Gastrocnemius medialis (tissue), 4 donors: ENCODE results near the gene CLEC18C. TPM values are rescaled to one million over a fixed set of nuclear protein-coding genes. Genes with fewer than 3 reads are reported as not detected.
"Not testable (repeated sequence)": the region's sequence is repeated elsewhere in the genome, so short reads cannot be mapped to it uniquely, and the experiment has no call there.

Experiments
- ATAC-seq, 2 donors: fragments of 150-250 bp; one replicate each; pipeline ENCODE4 v1.9.1; 2016
- DNase-seq, 2 donors: peaks; one replicate each; pipeline ENCODE4 v3.0.0-alpha.2; 2019
- H3K27ac ChIP-seq, 4 donors: fragments of 200-600 bp; sonication (generic); 1 replicate in 1 of 4; 2 replicates in 3 of 4; pipeline ENCODE4 v1.5.1; 2016 to 2018; ENCODE audit warnings: mild to moderate bottlenecking in 2 of 4, moderate library complexity in 1 of 4
- H3K27me3 ChIP-seq, 3 donors: fragments of 200-600 bp; sonication (generic) in 2 of 3; 1 replicate in 1 of 3; 2 replicates in 2 of 3; pipeline versions ENCODE4 v1.5.1 to v1.6.0; 2016 to 2019; ENCODE audit warnings: mild to moderate bottlenecking in 1 of 3, moderate library complexity in 1 of 3
- H3K36me3 ChIP-seq, 2 donors: fragments of 200-600 bp; sonication (generic) in 1 of 2; one replicate each; pipeline ENCODE4 v1.5.1; 2017 to 2018
- H3K4me1 ChIP-seq, 2 donors: fragments of 200-600 bp; sonication (generic) in 1 of 2; one replicate each; pipeline ENCODE4 v1.5.1; 2016 to 2017; ENCODE audit warnings: mild to moderate bottlenecking in 2 of 2
- H3K4me3 ChIP-seq, 4 donors: fragments of 200-600 bp; sonication (generic) in 3 of 4; 1 replicate in 1 of 4; 2 replicates in 3 of 4; pipeline ENCODE4 v1.5.1; 2016 to 2019; ENCODE audit warnings: mild to moderate bottlenecking in 2 of 4
- H3K9me3 ChIP-seq, 3 donors: fragments of 200-600 bp; sonication (generic) in 2 of 3; 1 replicate in 1 of 3; 2 replicates in 2 of 3; pipeline ENCODE4 v1.5.1; 2016 to 2019
- in situ Hi-C, 4 donors: fragments of 200-750 bp; cut with MboI; loops; one replicate each; pipeline versions ENCODE4 v1.15.0 to v1.8.0; 2017; ENCODE audit warnings: low sequenced_read_pairs in 4 of 4
- intact Hi-C: fragments of 100-400 bp; cut with DNase I; formaldehyde crosslinking; loops from one replicate; pipeline ENCODE4 v1.15.1; 2023; ENCODE audit warnings: low total_unique reads
- total RNA-seq, 4 donors: library from RNA; depleted of rRNA; stranded (reverse); fragments of >200 nt; gene quantifications; one replicate each; pipeline versions ENCODE4 v1.1.0 to v1.2.3, GENCODE V29; 2016

CLEC18C gene
- total RNA-seq, 4 donors from 2014 or later = 0.18 to 0.49 (median 0.41) TPM; not detected in 1

DNA sequence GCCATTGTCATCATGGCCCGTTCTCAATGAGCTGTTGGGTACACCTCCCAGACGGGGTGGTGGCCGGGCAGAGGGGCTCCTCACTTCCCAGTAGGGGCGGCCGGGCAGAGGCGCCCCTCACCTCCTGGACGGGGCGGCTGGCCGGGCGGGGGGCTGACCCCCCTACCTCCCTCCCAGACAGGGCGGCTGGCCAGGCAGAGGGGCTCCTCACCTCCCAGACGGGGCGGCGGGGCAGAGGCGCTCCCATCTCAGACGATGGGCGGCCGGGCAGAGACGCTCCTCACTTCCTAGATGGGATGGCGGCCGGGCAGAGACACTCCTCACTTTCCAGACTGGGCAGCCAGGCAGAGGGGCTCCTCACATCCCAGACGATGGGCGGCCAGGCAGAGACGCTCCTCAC is 51.1 kb downstream of the CLEC18C start:
- H3K27ac ChIP-seq, H3K4me3 ChIP-seq, H3K9me3 ChIP-seq, ATAC-seq, DNase-seq, H3K27me3 ChIP-seq, in situ Hi-C loops, intact Hi-C loops, H3K4me1 ChIP-seq: not testable (repeated sequence)
- peaks cover 0 to 18% of the 10 kb centered on the region in 2 donors for H3K36me3 ChIP-seq

DNA sequence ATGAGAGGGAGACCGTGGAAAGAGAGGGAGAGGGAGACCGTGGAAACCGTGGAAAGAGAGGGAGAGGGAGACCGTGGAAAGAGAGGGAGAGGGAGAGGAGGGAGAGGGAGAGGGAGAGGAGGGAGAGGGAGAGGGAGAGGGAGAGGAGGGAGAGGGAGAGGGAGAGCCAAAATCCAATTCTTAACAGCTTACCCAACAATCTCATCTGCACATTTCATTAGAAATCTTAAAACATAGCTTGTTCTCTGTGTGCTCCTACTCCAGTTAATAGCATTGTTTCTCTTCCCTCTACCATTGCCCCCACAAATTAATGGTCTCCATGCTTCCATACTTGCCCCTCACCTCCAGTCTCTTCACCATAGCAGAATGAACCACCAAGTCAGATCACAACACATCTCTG is 51.8 kb downstream of the CLEC18C start:
- H3K4me3 ChIP-seq, ATAC-seq, H3K27me3 ChIP-seq, H3K4me1 ChIP-seq, H3K9me3 ChIP-seq, in situ Hi-C loops, intact Hi-C loops, H3K27ac ChIP-seq, DNase-seq: not testable (repeated sequence)
- H3K36me3 ChIP-seq = peaks cover 0 to 15% of the 10 kb centered on the region in 2 donors

DNA sequence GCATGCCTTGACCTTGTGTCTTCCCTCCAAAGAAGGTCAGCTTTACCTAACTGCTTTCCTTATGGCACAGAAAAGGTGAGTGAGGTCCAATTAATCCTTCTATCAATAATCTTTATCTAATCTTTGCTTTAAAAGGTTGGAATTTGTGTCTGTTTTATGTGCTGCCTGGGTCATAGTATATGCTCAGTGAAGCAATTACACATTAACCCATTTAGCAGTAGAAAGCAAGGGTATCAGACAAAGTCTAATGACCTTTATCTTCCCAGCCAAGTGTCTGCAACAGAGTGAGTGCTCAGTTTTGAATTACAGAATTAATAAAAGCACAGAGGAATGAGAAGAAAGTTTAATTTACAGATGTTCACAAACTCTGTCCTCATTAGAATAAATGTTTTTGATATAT is 52.4 kb downstream of the CLEC18C start:
- ATAC-seq, H3K4me3 ChIP-seq, in situ Hi-C loops, H3K27me3 ChIP-seq, DNase-seq, H3K27ac ChIP-seq, H3K4me1 ChIP-seq, intact Hi-C loops, H3K9me3 ChIP-seq: not testable (repeated sequence)
- H3K36me3 ChIP-seq = peaks cover 0 to 15% of the 10 kb centered on the region in 2 donors

DNA sequence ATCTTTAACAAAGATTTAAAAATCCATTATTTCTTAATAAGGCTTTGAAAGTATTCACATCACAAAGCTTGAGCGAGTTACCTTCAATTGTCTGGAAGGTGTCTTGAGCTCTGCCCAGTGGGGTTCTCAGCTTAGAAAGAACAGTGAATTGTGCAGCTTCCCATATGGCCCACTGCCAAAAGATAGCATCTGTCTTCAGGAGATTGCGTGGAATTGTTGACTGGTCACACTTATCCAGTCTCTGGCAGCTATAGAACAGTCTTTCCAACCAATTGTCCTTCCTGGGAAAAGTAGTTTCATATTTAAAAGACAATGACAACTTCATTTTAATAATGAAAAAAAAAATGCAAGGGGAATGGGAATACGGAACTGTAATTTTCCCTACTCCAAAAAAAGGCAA is 58.2 kb downstream of the CLEC18C start:
- H3K4me1 ChIP-seq, DNase-seq, H3K4me3 ChIP-seq, intact Hi-C loops, ATAC-seq, in situ Hi-C loops, H3K27ac ChIP-seq, H3K27me3 ChIP-seq, H3K9me3 ChIP-seq: not testable (repeated sequence)
- H3K36me3 ChIP-seq = peaks cover 0 to 22% of the 10 kb centered on the region in 2 donors

Other genes starting within 250 kb of the CLEC18C start
- gene CLEC18A, start 222.5 kb upstream of the CLEC18C start, total RNA-seq = under 1 TPM in 1 of 4 donors, not detected in 3; 0.71 TPM
- gene PDPR, start 59.5 kb upstream of the CLEC18C start, total RNA-seq = 10 to 100 TPM; 20.2 to 25.4 (median 22.8) TPM
- gene EXOSC6, start 78.2 kb downstream of the CLEC18C start, total RNA-seq = 10 to 100 TPM; 15.3 to 33.2 (median 17.2) TPM
- 10 to 100 TPM; 58.0 to 80.4 (median 60.2) TPM for gene AARS1, start 115.7 kb downstream of the CLEC18C start, total RNA-seq
- 10 to 100 TPM; 26.6 to 38.3 (median 31.9) TPM for gene DDX19B, start 125.4 kb downstream of the CLEC18C start, total RNA-seq
- 100 to 1,000 TPM in 2 of 4 donors, 10 to 100 TPM in 2; 44.6 to 112 (median 88.1) TPM for gene DDX19A, start 173.1 kb downstream of the CLEC18C start, total RNA-seq